Nephron progenitor cell (in vitro differentiated cells): ENCODE data around the gene NUMA1.

ENCODE experiments used
- DNase-seq: peaks from one replicate; pipeline ENCODE4 v3.0.0; 2021
- H3K27ac Mint-ChIP-seq: 2 replicates; pipeline ENCODE4 v1.8.0; 2021; ENCODE audit warnings: mild to moderate bottlenecking, moderate library complexity, mixed read lengths
- H3K27me3 Mint-ChIP-seq: 2 replicates; pipeline ENCODE4 v1.8.0; 2021; ENCODE audit warnings: mild to moderate bottlenecking, low read depth, mixed read lengths; ENCODE audit not compliant: poor library complexity
- H3K36me3 Mint-ChIP-seq: 2 replicates; pipeline ENCODE4 v1.8.0; 2021; ENCODE audit warnings: low read depth, mixed read lengths
- H3K4me1 Mint-ChIP-seq: 2 replicates; pipeline ENCODE4 v1.8.0; 2021; ENCODE audit warnings: mixed read lengths
- H3K4me3 Mint-ChIP-seq: 2 replicates; pipeline ENCODE4 v1.8.0; 2021; ENCODE audit warnings: mild to moderate bottlenecking, moderate library complexity, mixed read lengths
- H3K9me3 Mint-ChIP-seq: 2 replicates; pipeline ENCODE4 v1.8.0; 2021; ENCODE audit warnings: mild to moderate bottlenecking, moderate library complexity, mixed read lengths
- CTCF ChIP-seq: fragments of 200-600 bp; sonication (generic); IDR thresholded peaks from 2 replicates; pipeline ENCODE4 v1.5.0; 2021; ENCODE audit warnings: antibody characterized with exemption

The NUMA1 gene

GRCh38 chr11:72010529-72011233 is 69.7 kb downstream of the NUMA1 start:
- no peak for DNase-seq
- Mint-ChIP-seq H3K9me3 (no peaks in the 10 kb centered on the region), H3K4me3 (no peak overlapping the region), H3K36me3 (peaks cover 57% of the 10 kb centered on the region), H3K27ac (peak overlapping the region; percentile 95), H3K27me3 (peaks cover 5% of the 10 kb centered on the region), H3K4me1 (peaks cover 33% of the 10 kb centered on the region)
- TF ChIP-seq CTCF = no peak

GRCh38 chr11:72009156-72009555 is 71.2 kb downstream of the NUMA1 start:
- DNase-seq = no peak
- TF ChIP-seq CTCF = no peak
- no peaks in the 10 kb centered on the region for H3K9me3 Mint-ChIP-seq
- peaks cover 48% of the 10 kb centered on the region for H3K36me3 Mint-ChIP-seq
- H3K4me1 Mint-ChIP-seq = peaks cover 18% of the 10 kb centered on the region
- H3K27ac Mint-ChIP-seq = peak overlapping the region; percentile 88
- H3K27me3 Mint-ChIP-seq = peaks cover 2% of the 10 kb centered on the region
- H3K4me3 Mint-ChIP-seq = no peak overlapping the region

- peaks cover 48% of the 10 kb centered on the region for H3K36me3 Mint-ChIP-seq
- H3K9me3 Mint-ChIP-seq = no peaks in the 10 kb centered on the region
Measured at GRCh38 chr11:72008728-72009127, 71.6 kb downstream of the NUMA1 start.

GRCh38 chr11:72007587-72007986 is 72.8 kb downstream of the NUMA1 start:
- H3K4me3 Mint-ChIP-seq = no peak overlapping the region
- no peaks in the 10 kb centered on the region for H3K9me3 Mint-ChIP-seq

More at GRCh38 chr11:72008728-72009127, 71.6 kb downstream of the NUMA1 start:
- Mint-ChIP-seq H3K27me3 (peaks cover 2% of the 10 kb centered on the region), H3K4me1 (peaks cover 15% of the 10 kb centered on the region), H3K4me3 (no peak overlapping the region), H3K27ac (no peak overlapping the region)
- no peak for TF ChIP-seq CTCF
- no peak for DNase-seq

GRCh38 chr11:72007089-72007476 is 73.3 kb downstream of the NUMA1 start:
- Mint-ChIP-seq H3K36me3 (peaks cover 47% of the 10 kb centered on the region), H3K9me3 (no peaks in the 10 kb centered on the region), H3K27ac (peak overlapping the region; percentile 88), H3K4me1 (peaks cover 11% of the 10 kb centered on the region), H3K27me3 (no peaks in the 10 kb centered on the region), H3K4me3 (no peak overlapping the region)
- no peak for TF ChIP-seq CTCF
- no peak for DNase-seq

More at GRCh38 chr11:72007587-72007986, 72.8 kb downstream of the NUMA1 start:
- H3K4me1 Mint-ChIP-seq = peaks cover 11% of the 10 kb centered on the region
- no peak for TF ChIP-seq CTCF
- H3K27me3 Mint-ChIP-seq = no peaks in the 10 kb centered on the region
- DNase-seq = no peak
- peak overlapping the region; percentile 68 for H3K27ac Mint-ChIP-seq
- peaks cover 47% of the 10 kb centered on the region for H3K36me3 Mint-ChIP-seq
